Stimulated activated CD8-positive, alpha-beta memory T cell treated with anti-CD3 and anti-CD28 coated beads, Interleukin-2, amount 100 ng/mL, for 1 hour (primary cell): ENCODE results near the gene HIPK1.
A peak's percentile ranks its signal among the peaks of the same experiment; 100 is the strongest.

Experiments
- DNase-seq, 2 donors: peaks; one replicate each; pipeline ENCODE4 v3.0.0-alpha.2; 2020; ENCODE audit warnings: low read depth in 2 of 2

The HIPK1 gene

DNA sequence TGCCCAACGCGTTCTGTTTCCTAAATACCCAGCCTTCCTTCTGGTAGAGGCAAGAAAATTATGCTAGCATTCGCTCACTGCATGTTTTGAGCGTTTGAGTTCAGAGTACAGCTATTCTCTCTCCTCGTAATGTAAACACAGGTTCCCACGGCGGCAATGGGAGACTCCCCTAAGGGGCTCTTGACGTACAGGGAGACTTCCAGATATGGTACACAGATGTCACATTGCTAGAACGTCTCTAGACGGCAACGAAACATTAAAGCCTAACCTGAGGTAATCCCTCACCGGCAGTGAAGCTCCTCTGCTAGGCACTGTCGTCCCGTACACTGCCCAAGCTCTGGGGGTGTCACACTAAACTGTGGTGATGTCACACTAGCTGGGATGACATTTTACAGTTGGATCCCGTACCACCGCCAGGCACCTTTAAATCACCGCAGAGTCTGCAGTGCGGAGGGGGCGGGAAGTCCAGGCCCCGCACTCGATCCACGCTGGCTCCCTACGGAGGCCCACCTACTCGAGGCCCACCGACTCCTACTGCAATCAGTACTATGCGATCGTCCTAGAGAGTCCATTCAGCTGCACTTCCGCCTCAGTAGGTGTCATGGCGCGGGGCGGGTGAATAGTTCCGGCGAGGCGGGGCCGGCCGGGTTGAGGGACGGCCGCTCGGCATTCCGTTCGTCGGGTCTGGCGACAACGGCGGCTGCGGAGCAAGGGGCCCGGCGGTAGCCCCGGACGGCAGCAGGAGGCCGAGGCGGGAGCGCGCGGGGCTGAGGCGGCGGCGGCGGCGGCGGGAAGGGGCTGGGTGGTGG is at the start of gene HIPK1:
HIPK1 (plus strand) TSS at position 384 of the 809 bp plus-strand sequence.
- DNase-seq = peak; percentile 85

DNA sequence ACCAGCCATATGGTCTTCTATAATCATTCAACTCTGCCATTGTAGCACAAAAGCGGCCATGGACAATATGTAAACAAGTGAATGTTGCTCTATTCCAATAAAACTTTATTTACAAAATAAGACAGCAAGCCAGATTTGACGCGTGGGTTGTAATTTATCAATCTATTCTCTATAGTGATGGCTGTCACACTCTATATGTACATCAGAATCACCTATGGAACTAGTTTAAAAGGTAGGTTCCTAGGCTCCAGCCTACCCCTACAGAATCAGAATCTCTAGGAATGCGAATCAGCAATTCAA is 49.4 kb upstream of the HIPK1 start:
- DNase-seq = no peak

DNA sequence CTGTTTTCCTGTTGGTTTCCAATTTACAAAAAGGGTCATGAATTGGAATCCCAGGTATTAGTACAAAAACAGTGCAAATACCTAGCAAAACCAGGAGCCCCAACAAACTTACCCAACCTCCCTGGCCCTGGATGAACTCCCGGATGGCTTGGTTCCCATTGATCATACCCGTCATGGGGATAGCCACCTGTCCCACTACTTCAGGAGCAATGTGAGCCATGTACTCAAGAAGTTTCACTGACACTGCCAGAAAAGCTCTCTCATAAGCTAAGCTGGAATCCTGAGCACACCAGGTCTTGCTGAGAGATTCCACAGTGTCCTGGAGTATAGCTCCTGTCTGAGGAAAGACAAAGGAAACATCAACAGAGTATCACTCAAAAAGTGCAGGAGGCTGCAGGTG is 47.5 kb upstream of the HIPK1 start:
- no peak for DNase-seq

DNA sequence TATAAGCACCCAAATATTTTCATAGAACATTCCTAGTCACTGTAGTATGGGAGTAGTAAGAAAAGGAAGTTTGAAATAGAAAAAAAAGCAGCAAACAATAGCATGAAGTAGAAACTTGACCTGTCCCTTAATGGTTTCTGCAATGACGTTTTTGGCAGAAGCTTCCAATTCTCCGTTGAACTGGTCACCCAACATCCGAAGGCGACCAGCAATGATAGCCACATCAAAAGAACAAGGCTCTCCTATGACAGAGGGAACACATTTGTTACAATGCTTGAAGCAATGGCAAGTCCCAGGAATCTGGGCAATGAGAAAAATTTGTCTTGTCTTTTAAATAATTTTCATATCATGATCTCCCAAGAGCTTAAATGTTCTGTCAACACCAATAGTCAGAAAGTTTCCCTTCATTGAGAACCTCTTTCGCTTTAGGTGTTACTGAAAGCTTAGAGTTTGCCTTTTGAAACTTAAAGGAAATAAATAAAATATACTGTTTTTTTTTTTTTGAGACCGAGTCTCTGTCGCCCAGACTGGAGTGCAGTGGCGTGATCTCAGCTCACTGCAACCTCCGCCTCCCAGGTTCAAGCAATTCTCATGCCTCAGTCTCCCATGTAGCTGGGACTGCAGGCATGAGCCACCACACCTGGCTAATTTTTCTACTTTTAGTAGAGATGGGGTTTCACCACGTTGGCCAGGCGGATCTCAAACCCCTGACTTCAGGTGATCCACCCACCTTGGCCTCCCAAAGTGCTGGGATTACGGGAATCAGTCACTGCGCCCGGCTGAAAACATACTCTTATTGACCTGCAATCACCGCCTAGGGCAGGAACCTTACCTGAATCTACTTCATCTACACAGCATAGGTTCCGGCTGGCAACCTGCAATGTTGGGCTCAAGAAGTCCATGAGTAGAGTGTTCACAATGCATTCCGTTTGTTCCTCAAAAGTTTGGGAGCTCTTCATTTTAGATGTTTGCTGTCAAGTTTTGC is 42.4 kb upstream of the HIPK1 start:
- no peak for DNase-seq

DNA sequence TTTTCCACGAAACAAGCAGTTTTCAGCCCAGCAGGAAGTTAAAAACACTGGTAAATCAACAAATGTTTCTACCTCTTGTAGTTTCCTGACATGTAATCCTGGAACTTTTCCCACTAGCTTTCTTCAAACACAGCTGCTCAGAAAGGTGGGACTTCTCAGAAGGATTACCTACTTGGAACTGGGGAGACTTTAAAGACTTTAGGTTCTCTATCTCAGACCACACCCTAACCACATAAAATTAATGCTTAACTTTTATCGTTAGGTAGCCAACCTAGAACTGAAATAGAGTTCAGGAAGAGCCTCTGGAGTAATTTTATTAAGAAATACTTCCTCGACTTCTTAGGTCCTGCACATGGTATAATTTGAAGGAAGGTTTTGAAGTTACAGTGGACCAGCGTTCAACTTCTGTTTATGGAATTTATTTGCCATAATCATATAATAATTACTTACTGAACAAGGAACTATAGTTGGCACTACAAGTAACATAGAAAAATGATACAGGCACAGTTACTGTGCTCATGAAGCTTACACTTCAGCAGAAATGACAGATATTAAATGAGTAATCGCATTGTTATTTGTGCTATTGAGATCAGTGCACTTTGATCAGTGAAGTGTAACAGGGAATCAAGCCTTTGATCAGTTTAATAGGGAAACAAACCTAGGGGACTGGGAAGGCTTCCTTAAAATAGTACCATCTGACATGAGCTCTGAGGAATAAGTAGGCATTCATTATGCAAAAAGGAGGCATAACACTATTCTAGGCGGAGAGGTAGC is 41.5 kb upstream of the HIPK1 start, which contains the start of gene BCL2L15:
BCL2L15 (minus strand) TSS at position 180 of the 774 bp plus-strand sequence. CDS start 206 bp downstream, outside the sequence.
- DNase-seq = no peak

DNA sequence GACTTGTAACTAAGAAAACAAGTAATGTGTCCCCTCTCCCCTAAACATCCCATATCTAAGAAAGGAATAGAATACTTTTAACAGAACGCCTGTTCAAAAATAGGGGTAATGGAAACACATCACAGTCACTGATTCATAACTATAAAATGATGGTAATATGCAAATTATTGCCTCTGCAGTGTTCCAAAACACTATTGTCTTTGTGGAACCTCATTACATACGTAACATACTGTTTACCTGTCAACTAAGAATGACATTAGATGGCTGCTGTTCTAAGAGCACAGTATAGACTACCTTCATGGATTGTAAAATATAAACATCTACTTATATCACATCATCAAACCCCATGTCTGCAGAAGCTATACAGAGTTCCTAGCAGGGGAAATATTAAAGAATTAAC is 38.3 kb upstream of the HIPK1 start:
- no peak for DNase-seq

DNA sequence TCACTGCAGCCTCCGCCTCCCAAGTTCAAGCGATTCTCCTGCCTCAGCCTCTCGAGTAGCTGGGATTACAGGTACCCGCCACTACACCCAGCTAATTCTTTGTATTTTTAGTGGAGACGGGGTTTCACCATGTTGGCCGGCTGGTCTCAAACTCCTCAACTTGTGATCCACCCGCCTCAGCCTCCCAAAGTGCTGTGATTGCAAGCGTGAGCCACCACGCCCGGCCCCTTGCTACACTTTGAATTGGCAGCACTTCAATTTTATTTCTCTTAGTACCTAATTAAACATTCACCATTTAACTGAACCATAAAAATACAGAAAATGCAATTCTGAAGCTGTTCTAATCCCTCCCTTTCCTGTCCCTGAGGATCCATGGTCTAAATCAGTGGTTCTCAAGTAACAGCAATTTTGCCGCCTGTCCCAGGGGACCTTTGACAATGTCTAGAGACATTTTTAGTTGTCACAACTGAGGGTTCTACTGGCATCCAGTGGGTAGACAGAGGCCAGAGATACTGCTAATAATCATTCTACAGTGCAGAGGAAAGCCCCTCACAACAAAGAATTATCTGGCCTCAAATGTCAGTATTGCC is 37.4 kb upstream of the HIPK1 start:
- no peak for DNase-seq

DNA sequence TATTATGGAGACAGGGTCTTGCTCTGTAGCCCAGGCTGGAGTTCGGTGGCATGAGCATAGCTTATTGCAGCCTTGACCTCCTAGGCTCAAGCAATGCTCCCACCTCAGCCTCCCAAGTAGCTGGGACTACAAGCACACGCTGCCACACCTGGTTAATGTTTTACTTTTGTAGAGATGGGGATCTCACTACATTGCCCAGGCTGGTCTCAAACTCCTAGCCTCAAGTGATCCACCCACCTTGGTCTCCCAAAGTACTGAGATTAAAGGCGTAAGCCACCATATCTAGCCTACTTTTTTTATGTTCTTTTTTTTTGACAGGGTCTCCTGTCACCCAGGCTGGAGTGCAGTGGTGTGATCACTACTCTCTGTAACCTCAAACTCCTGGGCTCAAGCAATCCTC is 35.9 kb upstream of the HIPK1 start:
- DNase-seq = no peak

DNA sequence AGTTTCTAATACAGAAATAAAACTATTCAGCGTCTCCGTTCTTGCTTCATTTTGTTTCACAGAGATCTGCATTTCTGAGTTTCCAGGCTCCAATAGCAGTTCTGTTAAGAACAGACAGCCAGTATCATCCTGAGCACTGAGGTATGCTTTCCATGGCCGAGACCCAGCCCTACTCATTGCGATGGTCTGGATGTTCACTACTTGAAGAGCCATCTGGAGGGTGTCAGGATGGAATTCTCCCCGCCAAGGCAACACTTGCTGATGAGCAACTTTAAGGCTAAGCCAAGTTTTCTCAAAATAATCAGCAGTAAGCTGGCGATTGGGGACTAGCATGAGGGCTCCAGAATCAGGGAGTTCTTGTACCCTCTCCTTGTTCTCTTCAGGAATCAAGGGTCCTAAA is 34.0 kb upstream of the HIPK1 start:
- DNase-seq = no peak

DNA sequence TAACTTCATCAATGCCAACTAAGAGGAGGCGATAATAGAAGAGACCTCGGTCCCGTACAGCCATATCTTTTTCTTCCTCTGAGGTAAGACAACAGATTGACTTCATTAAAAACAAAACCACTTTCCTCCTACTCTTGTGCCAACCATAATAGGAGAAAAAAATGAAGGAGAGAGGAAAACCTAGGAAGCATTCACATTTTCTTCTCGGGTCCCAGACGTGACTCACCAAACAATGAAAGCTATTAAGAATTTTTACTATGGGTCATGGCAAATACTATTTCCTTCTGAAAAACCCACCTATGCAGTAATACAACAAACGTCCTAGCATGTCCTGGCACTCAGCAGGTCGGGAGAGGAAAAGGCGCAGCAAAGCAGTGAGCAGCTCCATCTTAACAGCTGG is 33.2 kb upstream of the HIPK1 start:
- DNase-seq = no peak

DNA sequence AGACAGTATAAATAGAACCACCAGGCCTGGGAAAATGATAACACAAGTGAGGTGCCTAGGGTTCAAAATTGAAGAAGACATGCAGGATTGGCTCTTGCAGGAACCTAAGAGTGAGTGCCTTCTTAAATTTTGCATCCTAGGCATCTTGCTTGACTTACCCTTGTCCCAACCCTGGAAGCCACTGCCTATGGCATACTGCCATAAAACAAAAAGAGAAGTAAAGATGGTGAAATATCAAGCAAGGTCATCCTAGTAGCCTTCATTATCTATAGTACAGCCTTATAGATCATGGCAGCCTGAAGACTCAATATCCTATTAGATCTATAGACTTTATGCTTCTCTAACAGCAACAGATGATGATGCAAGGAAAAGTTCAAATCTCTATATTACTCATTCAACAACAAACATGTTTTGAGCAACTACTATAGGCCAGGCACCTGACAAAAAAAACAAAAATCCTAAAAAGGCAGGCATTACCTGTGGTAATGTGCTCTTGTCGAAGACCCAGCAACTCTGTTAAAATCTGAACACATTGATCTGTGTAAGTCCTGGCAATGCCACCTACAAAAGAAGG is 30.8 kb upstream of the HIPK1 start:
- DNase-seq = no peak

DNA sequence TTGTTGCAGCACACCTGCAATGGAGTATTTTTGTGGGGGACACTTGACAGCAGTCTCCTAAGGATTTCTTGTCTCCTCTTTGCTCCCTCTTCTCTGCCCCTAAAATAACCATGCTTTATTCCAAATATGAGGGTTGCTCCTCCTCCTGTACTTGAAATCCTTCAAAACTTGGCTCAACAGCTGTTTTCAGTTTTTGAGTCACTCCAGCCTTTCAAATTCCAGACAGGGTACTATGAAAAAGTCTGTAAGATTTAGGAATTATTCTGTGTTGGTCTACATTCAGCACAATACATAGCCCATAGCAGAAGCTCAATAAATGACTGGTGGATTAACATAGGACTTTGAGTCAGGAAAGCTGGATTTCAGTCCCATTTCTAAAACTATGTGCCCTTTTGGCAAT is 30.0 kb upstream of the HIPK1 start:
- no peak for DNase-seq

DNA sequence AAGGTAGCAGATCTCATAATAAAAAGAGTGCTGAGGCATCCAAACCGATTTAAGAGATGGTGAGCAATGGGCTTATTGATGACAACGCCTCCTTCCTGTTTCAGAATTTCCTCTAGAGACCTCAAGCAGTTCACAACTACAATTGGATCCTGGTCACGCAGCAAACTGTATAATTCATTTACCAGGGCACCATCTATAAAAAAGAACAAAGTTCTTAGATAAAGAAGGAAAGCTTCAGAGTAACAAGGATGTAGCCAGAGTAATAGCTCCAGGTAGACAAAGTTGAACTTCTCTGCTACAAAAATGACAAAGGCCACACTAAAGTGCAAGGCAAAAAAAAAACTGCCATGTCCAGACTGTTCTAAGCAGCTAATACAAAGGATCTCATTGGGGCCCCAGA is 27.9 kb upstream of the HIPK1 start:
- DNase-seq = no peak

DNA sequence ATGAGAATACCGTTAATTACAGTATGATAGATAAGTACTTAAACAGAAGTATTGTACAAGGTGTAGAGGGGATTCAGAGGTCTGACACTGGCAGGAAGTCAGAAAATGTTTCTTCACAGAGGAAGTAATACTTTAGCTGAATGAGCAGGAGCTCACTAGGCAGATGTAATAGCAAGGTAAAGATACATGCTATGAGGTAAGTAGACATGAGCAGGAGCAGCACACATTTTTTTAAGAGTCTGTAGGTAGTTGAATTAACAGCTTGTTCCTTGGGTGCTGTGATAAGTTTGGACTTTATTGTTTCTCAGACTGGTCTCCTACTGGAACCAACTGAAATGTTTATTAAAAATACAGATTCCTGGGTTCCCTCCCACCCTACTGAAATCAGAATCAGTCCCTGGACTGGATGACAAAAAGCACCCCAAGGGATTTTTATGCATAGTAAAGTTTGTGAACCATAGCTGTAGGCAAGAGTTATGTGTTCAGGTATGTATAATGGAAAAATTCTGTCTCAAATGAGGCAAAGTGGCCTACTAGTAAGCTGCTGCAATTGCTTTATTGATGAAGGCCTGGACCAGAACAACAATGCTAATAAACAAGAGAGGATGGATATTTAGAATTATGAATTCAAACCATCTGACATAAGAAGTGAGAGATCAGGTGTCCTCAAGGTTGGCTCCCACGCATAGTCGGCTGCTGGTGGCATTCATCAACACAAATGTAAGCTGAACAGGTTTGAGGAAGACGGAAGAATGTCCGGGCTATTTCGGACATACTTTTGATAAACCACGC is 25.4 kb upstream of the HIPK1 start:
- DNase-seq = no peak

DNA sequence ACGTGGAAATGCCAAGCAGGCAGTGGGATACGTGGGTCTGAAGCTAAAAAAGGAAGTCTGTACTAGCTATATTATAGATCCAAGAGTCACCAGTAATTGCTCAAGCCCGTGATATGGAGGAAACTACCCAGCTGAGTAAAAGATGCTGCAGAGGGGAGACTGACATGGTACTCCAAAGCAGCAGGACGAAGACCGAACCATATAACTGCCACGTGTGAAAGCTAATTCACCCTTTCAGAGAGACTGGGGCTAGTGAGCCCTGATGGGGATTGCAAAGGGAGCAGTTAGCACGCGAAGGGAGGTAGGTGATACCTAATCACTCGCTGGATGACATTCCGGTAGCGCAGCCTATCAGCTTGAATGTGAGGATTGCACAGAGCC is 24.8 kb upstream of the HIPK1 start:
- DNase-seq = no peak

DNA sequence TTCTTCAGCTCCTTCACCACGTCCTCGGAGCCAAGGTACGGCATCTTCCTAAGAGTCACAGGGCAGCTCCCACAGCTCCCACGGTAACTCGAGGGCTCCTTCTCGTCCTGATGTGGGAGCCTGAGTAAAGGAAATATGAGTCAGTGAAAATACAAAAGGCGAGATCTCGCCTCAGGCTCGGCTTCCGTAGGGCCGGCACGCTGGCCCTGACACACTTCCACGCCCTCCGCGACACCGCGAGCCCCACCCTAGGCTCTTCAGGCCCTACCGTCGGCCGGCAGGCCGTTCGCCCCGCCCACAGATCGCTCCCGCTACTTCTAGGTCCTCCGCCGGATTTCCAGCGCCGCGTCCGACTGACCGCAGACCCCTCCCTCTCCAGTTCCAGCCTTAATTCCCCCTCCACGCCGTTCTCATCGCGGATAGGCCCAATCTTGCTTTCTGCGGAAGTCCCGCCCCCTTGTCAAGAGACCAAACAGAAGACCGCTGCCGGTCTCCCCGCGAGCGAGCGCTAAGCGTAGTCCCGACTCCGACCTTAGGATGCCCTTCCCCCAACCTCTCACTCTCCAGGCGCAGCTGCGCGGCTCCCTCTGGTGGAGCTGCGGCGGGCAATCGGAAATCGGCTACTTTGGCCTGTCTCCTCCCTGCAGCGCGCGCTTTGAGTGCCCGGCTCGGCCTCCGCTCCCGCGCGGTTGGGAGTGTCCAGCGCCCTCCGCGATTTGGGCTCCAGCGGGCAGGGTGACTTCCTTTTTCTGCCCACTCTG is 24.3 kb upstream of the HIPK1 start, which contains the start of the genes AP4B1 and DCLRE1B:
AP4B1 (minus strand) TSS at position 126 of the 761 bp plus-strand sequence; CDS start at position 44, 82 bp downstream.
DCLRE1B (plus strand) TSS at position 653 of the 761 bp plus-strand sequence. CDS start 261 bp downstream, outside the sequence.
- peak; percentile 88 to 95 for DNase-seq

DNA sequence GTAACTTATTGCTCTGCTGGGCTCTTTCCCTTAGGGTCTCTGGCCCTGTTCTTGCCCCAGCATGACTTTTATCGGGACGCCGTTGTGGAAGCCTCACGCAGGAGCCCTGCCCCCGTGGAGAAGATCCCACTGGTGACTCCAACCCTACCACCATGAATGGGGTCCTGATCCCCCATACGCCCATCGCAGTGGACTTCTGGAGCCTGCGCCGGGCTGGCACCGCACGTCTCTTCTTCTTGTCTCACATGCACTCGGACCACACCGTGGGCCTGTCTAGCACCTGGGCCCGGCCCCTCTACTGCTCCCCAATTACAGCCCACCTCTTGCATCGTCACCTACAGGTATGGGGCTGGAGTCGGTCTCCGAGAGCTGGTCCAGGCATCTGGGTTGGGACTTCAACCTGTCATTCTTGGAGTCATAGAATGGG is 23.7 kb upstream of the HIPK1 start:
- peak in 1 of 2 donors; percentile 3 for DNase-seq

DNA sequence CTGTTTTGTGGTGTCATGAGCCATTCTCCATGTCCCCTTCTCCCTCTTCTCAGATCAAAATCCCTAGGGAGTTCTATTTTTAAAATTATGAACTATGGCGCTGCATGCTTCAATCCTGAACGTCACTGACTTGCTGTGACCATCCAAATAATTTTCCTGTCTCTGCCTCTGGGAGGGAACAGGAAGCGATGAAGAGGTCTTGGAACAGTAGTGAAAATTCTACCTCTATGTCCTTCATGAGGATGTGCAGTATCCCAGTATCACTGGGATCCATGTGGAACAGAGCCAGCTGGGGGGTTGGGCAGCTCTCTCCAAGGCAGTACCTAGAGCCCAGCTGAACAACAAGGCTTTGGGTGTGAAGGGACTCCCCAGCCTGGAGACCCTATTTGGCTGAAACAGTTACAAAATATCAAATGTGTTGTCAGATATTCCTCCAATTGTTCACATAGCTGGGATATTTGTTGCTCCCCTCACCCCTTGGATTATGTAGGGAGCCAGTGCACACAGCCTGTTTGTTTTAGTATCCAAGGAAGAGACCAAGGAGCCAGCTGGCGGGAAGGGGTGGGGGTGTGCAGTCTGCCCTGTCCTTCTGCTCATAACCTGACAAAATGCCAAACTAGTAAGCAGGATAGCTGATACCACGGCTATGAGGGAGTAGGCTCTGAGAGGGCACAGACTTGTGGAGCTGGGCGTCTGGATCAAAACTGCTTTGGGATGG is 16.4 kb upstream of the HIPK1 start:
- DNase-seq = no peak

DNA sequence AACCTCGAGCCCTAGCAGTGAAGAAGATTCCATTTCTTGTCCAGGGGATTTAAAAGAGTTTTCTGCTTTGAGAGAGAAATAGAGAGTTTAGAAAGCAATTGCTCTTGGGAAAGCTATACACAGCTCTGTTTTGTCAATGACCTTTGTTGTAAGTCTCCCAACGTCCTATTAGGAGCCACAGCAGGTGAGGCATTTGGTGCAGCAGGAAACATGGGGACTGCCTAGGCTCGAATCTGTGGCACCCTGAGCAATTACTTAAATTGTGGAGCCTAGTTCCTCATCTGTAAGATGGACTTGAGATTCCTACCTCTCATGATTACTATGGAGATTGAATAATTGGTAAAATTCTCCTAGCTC is 15.8 kb upstream of the HIPK1 start:
- DNase-seq = no peak
